H1 (cell line): ENCODE measurements around the gene MUC5B. TPM values are rescaled to one million over a fixed set of nuclear protein-coding genes. Genes with fewer than 3 reads are reported as not detected.

Source experiments
- CTCF ChIA-PET: fragments of 300-600 bp; sonication (Branson Sonifier 250); formaldehyde crosslinking; loops from one replicate; lab custom pipeline; 2021; ENCODE audit not compliant: partially characterized antibody; lab: Charles Lee
- POLR2A ChIA-PET: fragments of 300-600 bp; sonication (Branson Sonifier 250); formaldehyde crosslinking; loops from one replicate; lab custom pipeline; 2021; ENCODE audit warnings: inconsistent platforms; ENCODE audit not compliant: partially characterized antibody; lab: Charles Lee
- DNase-seq, 2 experiments: peaks; one replicate each; pipeline versions ENCODE4 v3.0.0 to v3.0.0-alpha.2; 2010 to 2022; ENCODE audit warnings: low spot score in 2 of 2, low read depth in 1 of 2, mixed read lengths in 1 of 2
- FAIRE-seq: peaks from 2 replicates; lab custom pipeline; 2011; peaks lifted over from hg19 to GRCh38; lab: Jason Lieb, UNC
- H2AFZ ChIP-seq: 2 replicates; pipeline ENCODE4 v1.8.1; 2012; ENCODE audit warnings: low read length, inconsistent platforms
- H2AK5ac ChIP-seq: 2 replicates; pipeline ENCODE4 v1.6.1; 2013; ENCODE audit warnings: low read depth, low read length
- H2BK120ac ChIP-seq: replicated peaks from 2 replicates; pipeline ENCODE3; 2013; ENCODE audit warnings: low read depth, low read length, inconsistent platforms
- H2BK12ac ChIP-seq: 2 replicates; pipeline ENCODE4 v1.6.1; 2013; ENCODE audit warnings: low read depth, low read length
- H2BK15ac ChIP-seq: 2 replicates; pipeline ENCODE4 v1.6.1; 2013; ENCODE audit warnings: low read length
- H2BK20ac ChIP-seq: 2 replicates; pipeline ENCODE4 v1.6.1; 2013; ENCODE audit warnings: low read length
- H2BK5ac ChIP-seq: 2 replicates; pipeline ENCODE4 v1.6.1; 2013; ENCODE audit warnings: low read depth, low read length
- H3K14ac ChIP-seq: 2 replicates; pipeline ENCODE4 v1.6.1; 2013; ENCODE audit warnings: inconsistent platforms; ENCODE audit not compliant: insufficient read length
- H3K18ac ChIP-seq: 2 replicates; pipeline ENCODE4 v1.6.1; 2013; ENCODE audit warnings: low read length; ENCODE audit errors: extremely low read depth
- H3K23ac ChIP-seq: 2 replicates; pipeline ENCODE4 v1.6.1; 2013; ENCODE audit warnings: inconsistent platforms; ENCODE audit not compliant: insufficient read length
- H3K23me2 ChIP-seq: 2 replicates; pipeline ENCODE4 v1.6.1; 2013; ENCODE audit warnings: low read depth, low read length
- H3K27ac ChIP-seq: 2 replicates; pipeline ENCODE4 v1.6.1; 2011; ENCODE audit warnings: low read depth, low read length, inconsistent platforms
- H3K27me3 ChIP-seq, 4 experiments: replicated peaks in 1 of 4; 1 replicate in 1 of 4; 2 replicates in 3 of 4; pipeline versions ENCODE4 v1.6.1 to v1.8.1; 2011 to 2013; ENCODE audit warnings: low read length in 3 of 4, mild to moderate bottlenecking in 3 of 4, inconsistent platforms in 2 of 4, mixed read lengths in 2 of 4, moderate library complexity in 1 of 4; ENCODE audit not compliant: control insufficient read depth in 3 of 4, insufficient read depth in 3 of 4; ENCODE audit errors: extremely low read depth in 1 of 4
- H3K36me3 ChIP-seq, 4 experiments: 2 replicates each; pipeline versions ENCODE4 v1.6.1 to v1.8.1; 2011 to 2013; ENCODE audit warnings: mild to moderate bottlenecking in 4 of 4, low read length in 3 of 4, moderate library complexity in 2 of 4, control low read depth in 1 of 4, inconsistent platforms in 1 of 4; ENCODE audit not compliant: insufficient read depth in 4 of 4, control insufficient read depth in 2 of 4
- H3K4ac ChIP-seq: replicated peaks from 2 replicates; pipeline ENCODE3; 2013; ENCODE audit warnings: low read length, low read depth, mixed read lengths, inconsistent platforms; ENCODE audit not compliant: insufficient read length
- H3K4me1 ChIP-seq, 4 experiments: replicated peaks in 1 of 4; 1 replicate in 1 of 4; 2 replicates in 3 of 4; pipeline versions ENCODE4 v1.6.1 to v1.8.1; 2011 to 2013; ENCODE audit warnings: low read length in 3 of 4, inconsistent platforms in 2 of 4, mixed read lengths in 1 of 4; ENCODE audit not compliant: insufficient read depth in 4 of 4, control insufficient read depth in 3 of 4
- H3K4me2 ChIP-seq, 2 experiments: 2 replicates each; pipeline versions ENCODE4 v1.6.1 to v1.8.1; 2011 to 2013; ENCODE audit warnings: low read depth in 2 of 2, low read length in 2 of 2, control low read depth in 1 of 2, inconsistent platforms in 1 of 2, mild to moderate bottlenecking in 1 of 2; ENCODE audit not compliant: insufficient read depth in 1 of 2
- H3K4me3 ChIP-seq, 4 experiments: fragments of 200-600, 300-600 bp in 1 of 4; sonication (generic), shearing (Covaris generic), sonication (Bioruptor Twin) in 1 of 4; 2 replicates each; pipeline versions ENCODE4 v1.5.1 to v1.8.1; 2011 to 2016; ENCODE audit warnings: low read length in 4 of 4, low read depth in 3 of 4, control low read depth in 2 of 4, inconsistent platforms in 2 of 4, mild to moderate bottlenecking in 2 of 4, mixed read lengths in 1 of 4, moderate library complexity in 1 of 4; ENCODE audit not compliant: insufficient read depth in 2 of 4; ENCODE audit errors: extremely low read depth in 1 of 4
- H3K56ac ChIP-seq: replicated peaks from 2 replicates; pipeline ENCODE3; 2013; ENCODE audit warnings: low read depth, mild to moderate bottlenecking, mixed read lengths, low read length, inconsistent platforms; ENCODE audit not compliant: insufficient read length
- H3K79me1 ChIP-seq: 2 replicates; pipeline ENCODE4 v1.6.1; 2013; ENCODE audit warnings: low read depth, low read length, control low read depth
- H3K79me2 ChIP-seq, 2 experiments: 2 replicates each; pipeline versions ENCODE4 v1.6.1 to v1.8.1; 2012 to 2013; ENCODE audit warnings: low read length in 2 of 2, mild to moderate bottlenecking in 2 of 2, inconsistent platforms in 1 of 2; ENCODE audit not compliant: insufficient read depth in 2 of 2, control insufficient read depth in 1 of 2
- H3K9ac ChIP-seq, 4 experiments: replicated peaks in 1 of 4; 1 replicate in 1 of 4; 2 replicates in 3 of 4; pipeline versions ENCODE4 v1.6.1 to v1.8.1; 2011 to 2013; ENCODE audit warnings: low read depth in 3 of 4, low read length in 3 of 4, control low read depth in 2 of 4, mild to moderate bottlenecking in 2 of 4, moderate library complexity in 2 of 4, inconsistent platforms in 1 of 4; ENCODE audit errors: extremely low read depth in 1 of 4
- H3K9me3 ChIP-seq, 2 experiments: 2 replicates each; pipeline versions ENCODE4 v1.6.1 to v1.8.1; 2012 to 2013; ENCODE audit warnings: mild to moderate bottlenecking in 2 of 2, moderate library complexity in 2 of 2, control low read depth in 1 of 2, inconsistent platforms in 1 of 2, low read depth in 1 of 2, low read length in 1 of 2, mixed read lengths in 1 of 2; ENCODE audit not compliant: insufficient read depth in 2 of 2
- H4K20me1 ChIP-seq, 2 experiments: replicated peaks in 1 of 2; 2 replicates each; pipeline versions ENCODE3 to v1.8.1; 2011 to 2013; ENCODE audit warnings: inconsistent platforms in 2 of 2, low read length in 2 of 2, mild to moderate bottlenecking in 1 of 2; ENCODE audit not compliant: insufficient read depth in 2 of 2, control insufficient read depth in 1 of 2
- H4K5ac ChIP-seq: 2 replicates; pipeline ENCODE4 v1.6.1; 2013; ENCODE audit warnings: low read length, low read depth, mixed read lengths, inconsistent platforms; ENCODE audit not compliant: insufficient read length
- H4K8ac ChIP-seq: 2 replicates; pipeline ENCODE4 v1.8.0; 2013; ENCODE audit warnings: mild to moderate bottlenecking, moderate library complexity, low read length, inconsistent platforms; ENCODE audit not compliant: insufficient read depth; ENCODE audit errors: extremely low read depth
- H4K91ac ChIP-seq: replicated peaks from 2 replicates; pipeline ENCODE3; 2013; ENCODE audit warnings: low read length, mixed read lengths, inconsistent platforms; ENCODE audit not compliant: insufficient read length
- CHD2 ChIP-seq: IDR thresholded peaks from 2 replicates; pipeline ENCODE4 v1.6.1; 2012; ENCODE audit warnings: low read length, improper control_type of control experiment
- EGR1 ChIP-seq: IDR thresholded peaks from 2 replicates; pipeline ENCODE4 v1.6.1; 2011; ENCODE audit warnings: low read depth, low read length, borderline replicate concordance
- HDAC6 ChIP-seq: IDR thresholded peaks from one replicate; pipeline ENCODE4 v1.7.1; 2012; ENCODE audit warnings: low read depth, mild to moderate bottlenecking, inconsistent platforms, low read length, moderate library complexity
- KDM4A ChIP-seq: IDR thresholded peaks from one replicate; pipeline ENCODE4 v1.7.1; 2012; ENCODE audit warnings: low read depth, mild to moderate bottlenecking, moderate library complexity, low read length, inconsistent platforms; ENCODE audit not compliant: severe bottlenecking
- NANOG ChIP-seq: IDR thresholded peaks from 2 replicates; pipeline ENCODE4 v1.6.1; 2011; ENCODE audit warnings: low read length, low read depth, mild to moderate bottlenecking, inconsistent platforms; ENCODE audit not compliant: insufficient read depth, poor library complexity, severe bottlenecking
- RAD21 ChIP-seq, 2 experiments: IDR thresholded peaks in 1 of 2; conservative IDR thresholded peaks in 1 of 2; 2 replicates each; pipeline ENCODE4 v1.6.1; 2011; ENCODE audit warnings: low read depth in 2 of 2, low read length in 2 of 2, improper control_type of control experiment in 1 of 2, inconsistent platforms in 1 of 2, mild to moderate bottlenecking in 1 of 2, moderate library complexity in 1 of 2
- RFX5 ChIP-seq: IDR thresholded peaks from 2 replicates; pipeline ENCODE4 v1.6.1; 2011; ENCODE audit warnings: low read depth, low read length, improper control_type of control experiment, borderline replicate concordance
- WGBS, 2 experiments: shearing (Covaris generic) in 1 of 2; methylation state at CpG; one replicate each; pipeline versions ENCODE4 v1.1.6 to v1.1.7; 2013 to 2015; ENCODE audit warnings: low lambda C conversion rate in 2 of 2, mixed read lengths in 2 of 2, inconsistent platforms in 1 of 2, low coverage in 1 of 2, missing lambda C conversion rate in 1 of 2; ENCODE audit not compliant: insufficient replicate concordance in 2 of 2, insufficient coverage in 1 of 2, insufficient read length in 1 of 2; ENCODE audit errors: extremely low coverage in 1 of 2, missing lambda C conversion rate in 1 of 2; 5-methylcytosine and 5-hydroxymethylcytosine counted together
- polyA plus RNA-seq, 7 experiments: library from polyadenylated mRNA; depleted of rRNA in 3 of 7; stranded (reverse) in 5 of 7; unstranded in 2 of 7; fragments of >200 nt in 5 of 7; fragments of 200-250 nt in 2 of 7; gene quantifications; 1 replicate in 5 of 7; 2 replicates in 1 of 7; 4 replicates in 1 of 7; pipeline versions ENCODE4 v1.2.1 to v1.2.3, GENCODE V29; 2011 to 2013; ENCODE audit warnings: missing spikeins in 2 of 7, mixed read lengths in 2 of 7
- total RNA-seq: library from RNA; stranded (reverse); fragmentation: NEBNext Ultra II Directional; extraction: Animal tissue kit (Norgen Biotek cat#: 25700); gene quantifications from 2 replicates; pipeline ENCODE4 v1.2.1, GENCODE V29; 2021

MUC5B gene
- total and polyA plus RNA-seq, 2 of the 8 experiments (the other 6 are each of a cell fraction or from before 2014, with no cell fraction given): 0.02 to 0.03 TPM

GRCh38 chr11:1231396-1232020, 8.6 kb downstream of the MUC5B start:
- CTCF ChIA-PET: interaction anchor here (1.2 kb wide), 1 partner anchor 11 kb away, joined by 3 read pairs; no protein-coding TSS in a partner anchor
- no peak overlapping the region for H3K4me2 ChIP-seq
- H4K91ac ChIP-seq: no peak overlapping the region
- no peak for TF ChIP-seq KDM4A
- TF ChIP-seq EGR1: no peak
- TF ChIP-seq RFX5: no peak
- TF ChIP-seq RAD21 (IDR thresholded peaks at IDR 0.05 in 1 of 2, conservative IDR thresholded peaks at IDR 0.05 in 1 of 2; ENCODE audit: low read depth in 2 of 2, low read length in 2 of 2): no peak
- no peak for TF ChIP-seq CHD2
- no peak for TF ChIP-seq HDAC6
- TF ChIP-seq NANOG: no peak
- FAIRE-seq (no peak), DNase-seq (peak in 1 of 2 experiments; percentile 43)
- H3K14ac ChIP-seq: no peak overlapping the region
- H3K27ac ChIP-seq: no peak overlapping the region
- no peak overlapping the region for H3K4ac ChIP-seq
- no peak overlapping the region for H2BK12ac ChIP-seq
- POLR2A ChIA-PET: no interaction called here
- WGBS, 2 experiments: 87% methylated on average over 10 of the region's 22 CpGs; no CpG with 5 or more reads in 1 of the 2 experiments
- no peak overlapping the region for H3K23ac ChIP-seq
- no peaks in the 10 kb centered on the region for H3K36me3 ChIP-seq
- no peak overlapping the region for H2AFZ ChIP-seq
- H3K56ac ChIP-seq: no peak overlapping the region
- H4K8ac ChIP-seq: no peak overlapping the region
- H3K27me3 ChIP-seq: no peaks in the 10 kb centered on the region
- no peaks in the 10 kb centered on the region for H3K79me2 ChIP-seq
- no peak overlapping the region for H3K4me3 ChIP-seq
- H2BK20ac ChIP-seq: no peak overlapping the region
- H2AK5ac ChIP-seq: no peak overlapping the region
- H3K4me1 ChIP-seq: peaks cover 0 to 3% (median 0%) of the 10 kb centered on the region in 4 experiments; a peak in 1 of 7 replicates
- H3K23me2 ChIP-seq: no peaks in the 10 kb centered on the region
- H2BK5ac ChIP-seq: no peak overlapping the region
- H4K20me1 ChIP-seq: peaks cover 0 to 1% of the 10 kb centered on the region in 2 experiments
- H3K9ac ChIP-seq: no peak overlapping the region
- H3K18ac ChIP-seq: no peak overlapping the region
- no peaks in the 10 kb centered on the region; a peak in 1 of 4 replicates for H3K9me3 ChIP-seq
- no peak overlapping the region for H2BK15ac ChIP-seq
- no peak overlapping the region for H2BK120ac ChIP-seq
- H3K79me1 ChIP-seq: no peaks in the 10 kb centered on the region
- H4K5ac ChIP-seq: no peak overlapping the region
